Common myeloid progenitor, CD34-positive (primary cell): ENCODE results near the gene GJC1.

ENCODE experiments used
- CTCF ChIA-PET: fragments of 350-600 bp; sonication (Branson Sonifier 250); formaldehyde crosslinking; loops from one replicate; lab custom pipeline; 2021; ENCODE audit warnings: antibody characterized with exemption; lab: Charles Lee
- POLR2A ChIA-PET: fragments of 350-600 bp; sonication (Branson Sonifier 250); formaldehyde crosslinking; loops from one replicate; lab custom pipeline; 2021; ENCODE audit warnings: antibody characterized with exemption; lab: Charles Lee
- DNase-seq, 3 donors: peaks; one replicate each; pipeline versions ENCODE4 v3.0.0 to v3.0.0-alpha.2; 2013
- H3K27ac ChIP-seq, 2 experiments: 1 replicate in 1 of 2; 2 replicates in 1 of 2; pipeline ENCODE4 v1.7.0; 2013; ENCODE audit warnings: inconsistent platforms in 2 of 2, low read length in 2 of 2, mild to moderate bottlenecking in 2 of 2, low read depth in 1 of 2, moderate library complexity in 1 of 2; ENCODE audit not compliant: severe bottlenecking in 2 of 2, insufficient read depth in 1 of 2, poor library complexity in 1 of 2
- H3K27me3 ChIP-seq, 5 experiments: replicated peaks in 2 of 5; 1 replicate in 3 of 5; 2 replicates in 2 of 5; pipeline versions ENCODE4 v1.6.1 to v1.7.0; 2013; ENCODE audit warnings: low read length in 4 of 5, mild to moderate bottlenecking in 2 of 5, moderate library complexity in 2 of 5, inconsistent platforms in 1 of 5; ENCODE audit not compliant: insufficient read depth in 5 of 5, control insufficient read depth in 4 of 5
- H3K36me3 ChIP-seq, 4 experiments: 1 replicate in 2 of 4; 2 replicates in 2 of 4; pipeline versions ENCODE4 v1.6.1 to v1.7.0; 2013; ENCODE audit warnings: low read length in 3 of 4, control low read depth in 1 of 4, mild to moderate bottlenecking in 1 of 4; ENCODE audit not compliant: control insufficient read depth in 4 of 4, insufficient read depth in 4 of 4
- H3K4me1 ChIP-seq, 4 experiments: 1 replicate in 3 of 4; 2 replicates in 1 of 4; pipeline versions ENCODE4 v1.6.1 to v1.7.1; 2013; ENCODE audit warnings: low read length in 3 of 4, mild to moderate bottlenecking in 3 of 4, control low read depth in 1 of 4, inconsistent platforms in 1 of 4, moderate library complexity in 1 of 4; ENCODE audit not compliant: control insufficient read depth in 4 of 4, insufficient read depth in 4 of 4; ENCODE audit errors: control extremely low read depth in 1 of 4
- H3K4me3 ChIP-seq, 7 experiments: 1 replicate in 4 of 7; 2 replicates in 3 of 7; pipeline versions ENCODE4 v1.5.1 to v1.7.0; 2013; ENCODE audit warnings: mild to moderate bottlenecking in 7 of 7, low read length in 6 of 7, moderate library complexity in 6 of 7, inconsistent platforms in 2 of 7, low read depth in 2 of 7, control low read depth in 1 of 7; ENCODE audit not compliant: insufficient read depth in 4 of 7, control insufficient read depth in 1 of 7; ENCODE audit errors: extremely low read depth in 1 of 7
- H3K9me3 ChIP-seq, 5 experiments: 1 replicate in 4 of 5; 2 replicates in 1 of 5; pipeline versions ENCODE4 v1.6.1 to v1.7.1; 2013; ENCODE audit warnings: low read length in 4 of 5, mild to moderate bottlenecking in 2 of 5, inconsistent platforms in 1 of 5, low read depth in 1 of 5, moderate library complexity in 1 of 5; ENCODE audit not compliant: control insufficient read depth in 4 of 5, insufficient read depth in 2 of 5; ENCODE audit errors: control extremely low read depth in 1 of 5
- WGBS: methylation state at CpG from one replicate; pipeline ENCODE4 v1.1.5; 2013; ENCODE audit not compliant: insufficient coverage; 5-methylcytosine and 5-hydroxymethylcytosine counted together

Gene GJC1

GRCh38 chr17:44832805-44833204, 2.7 kb upstream of the GJC1 start:
- peaks cover 14 to 62% (median 21%) of the 10 kb centered on the region in 5 experiments for H3K27me3 ChIP-seq
- no peak overlapping the region for H3K4me3 ChIP-seq
- H3K9me3 ChIP-seq = no peaks in the 10 kb centered on the region
- DNase-seq = no peak
- H3K4me1 ChIP-seq = peaks cover 2 to 18% (median 14%) of the 10 kb centered on the region in 4 experiments
- ChIA-PET CTCF (interaction anchor here (0.7 to 1.8 kb wide), 4 partner anchors 10 to 143 kb away, joined by 3 to 5 read pairs (median 3); partner anchors contain the start of gene CCDC43), POLR2A (no interaction called here)
- H3K36me3 ChIP-seq = no peaks in the 10 kb centered on the region
- WGBS = 100% methylated on average over 1 of the region's 5 CpGs
- H3K27ac ChIP-seq = no peak overlapping the region

DNA sequence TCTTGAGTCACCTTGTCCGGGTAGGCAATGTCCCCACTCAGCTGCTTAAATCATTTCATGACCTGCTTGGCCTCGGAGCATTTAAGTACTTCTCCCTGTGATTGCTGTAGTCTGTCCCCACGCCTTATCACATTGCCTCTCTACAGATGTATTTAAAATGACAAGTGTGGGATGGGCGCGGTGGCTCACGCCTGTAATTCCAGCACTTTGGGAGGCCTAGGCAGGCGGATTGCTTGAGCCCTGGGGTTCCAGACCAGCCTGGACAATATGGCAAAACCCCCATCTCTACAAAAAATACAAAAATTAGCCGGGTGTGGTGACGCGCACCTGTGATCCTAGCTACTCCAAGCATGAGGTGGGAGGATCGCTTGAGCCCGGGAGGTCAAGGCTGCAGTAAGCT, 1.3 kb upstream of the GJC1 start:
- ChIA-PET CTCF (interaction anchor here (1.4 kb wide), 1 partner anchor 51 kb away, joined by 3 read pairs; no protein-coding TSS in a partner anchor), POLR2A (no interaction called here)
- DNase-seq = peak in 2 of 3 donors; percentile 14 to 17
- Histone ChIP-seq H3K36me3 (no peaks in the 10 kb centered on the region), H3K9me3 (no peaks in the 10 kb centered on the region), H3K27me3 (peaks cover 14 to 74% (median 25%) of the 10 kb centered on the region in 5 experiments), H3K4me3 (no peak overlapping the region), H3K27ac (no peak overlapping the region), H3K4me1 (peaks cover 2 to 18% (median 14%) of the 10 kb centered on the region in 4 experiments)
- WGBS = 89% methylated on average over 9 of the region's 12 CpGs

- ChIA-PET POLR2A (no interaction called here), CTCF (interaction anchor here (1.4 kb wide), 1 partner anchor 50 kb away, joined by 3 read pairs; no protein-coding TSS in a partner anchor)
- Histone ChIP-seq H3K4me3 (peak overlapping the region in 6 of 7 experiments; percentile 26 to 58 (median 54)), H3K36me3 (no peaks in the 10 kb centered on the region), H3K4me1 (peaks cover 2 to 18% (median 14%) of the 10 kb centered on the region in 4 experiments), H3K9me3 (no peaks in the 10 kb centered on the region), H3K27ac (no peak overlapping the region), H3K27me3 (peaks cover 14 to 80% (median 25%) of the 10 kb centered on the region in 5 experiments)
- peak in 2 of 3 donors; percentile 9 to 32 for DNase-seq
- WGBS = 2% methylated on average over 57 of the region's 58 CpGs
These were observed 537 bp upstream of the GJC1 start for GRCh38 chr17:44830359-44831288.

DNA sequence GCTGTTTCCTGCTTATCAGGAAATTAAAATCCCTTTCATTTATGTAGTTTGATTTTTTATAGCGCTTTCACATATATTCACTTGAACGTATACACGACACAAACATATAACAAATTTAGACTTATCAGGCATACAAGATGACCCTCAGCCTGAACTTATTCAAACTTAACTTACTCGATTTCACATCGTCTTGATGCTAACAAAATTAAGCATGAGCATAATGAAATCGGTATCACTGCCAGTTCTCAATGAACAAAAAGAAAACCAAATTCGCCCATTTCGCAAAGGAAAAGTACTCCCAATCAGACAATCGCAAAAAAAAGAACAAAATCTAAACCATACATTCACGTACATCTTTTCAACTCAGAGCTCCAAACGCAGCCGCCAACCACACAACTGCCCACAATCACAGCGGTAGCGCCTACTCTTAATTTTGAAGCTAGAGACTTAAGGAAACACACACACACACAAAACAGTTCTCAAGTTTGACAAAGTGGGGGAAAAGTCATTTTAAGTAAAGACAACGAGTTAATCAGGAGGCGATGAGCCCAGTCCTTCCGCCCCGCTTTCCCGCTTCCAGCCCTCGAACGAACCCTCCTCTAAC, 1.1 kb downstream of the GJC1 start:
- H3K4me3 ChIP-seq = peak overlapping the region in 5 of 7 experiments; percentile 47 to 58 (median 55)
- H3K36me3 ChIP-seq = no peaks in the 10 kb centered on the region
- peaks cover 17 to 81% (median 25%) of the 10 kb centered on the region in 5 experiments for H3K27me3 ChIP-seq
- H3K9me3 ChIP-seq = no peaks in the 10 kb centered on the region
- ChIA-PET POLR2A (interaction anchor here (0.6 to 1.1 kb wide), 2 partner anchors 8 to 1426 kb away, joined by 3 to 4 read pairs; no protein-coding TSS in a partner anchor), CTCF (interaction anchor here (1.6 to 1.8 kb wide), 2 partner anchors 9 to 50 kb away, joined by 4 read pairs; no protein-coding TSS in a partner anchor)
- H3K4me1 ChIP-seq = peaks cover 2 to 18% (median 14%) of the 10 kb centered on the region in 4 experiments
- WGBS = 6% methylated on average over 20 of the region's 21 CpGs
- no peak overlapping the region for H3K27ac ChIP-seq
- peak; percentile 31 to 63 (median 58) for DNase-seq

- POLR2A ChIA-PET = no interaction called here
- no peaks in the 10 kb centered on the region for H3K9me3 ChIP-seq
- H3K36me3 ChIP-seq = no peaks in the 10 kb centered on the region
- H3K27me3 ChIP-seq = peaks cover 17 to 74% (median 25%) of the 10 kb centered on the region in 5 experiments
- CTCF ChIA-PET = interaction anchor here (1.1 to 1.8 kb wide), 3 partner anchors 8 to 49 kb away, joined by 3 to 4 read pairs (median 4); no protein-coding TSS in a partner anchor
- no peak overlapping the region for H3K4me3 ChIP-seq
- DNase-seq = peak in 2 of 3 donors; percentile 4
- peaks cover 2 to 18% (median 14%) of the 10 kb centered on the region in 4 experiments for H3K4me1 ChIP-seq
- no CpG with 5 or more reads among the region's 1 CpG for WGBS
- no peak overlapping the region for H3K27ac ChIP-seq
These were observed 2.2 kb downstream of the GJC1 start for GRCh38 chr17:44827863-44828262.

DNA sequence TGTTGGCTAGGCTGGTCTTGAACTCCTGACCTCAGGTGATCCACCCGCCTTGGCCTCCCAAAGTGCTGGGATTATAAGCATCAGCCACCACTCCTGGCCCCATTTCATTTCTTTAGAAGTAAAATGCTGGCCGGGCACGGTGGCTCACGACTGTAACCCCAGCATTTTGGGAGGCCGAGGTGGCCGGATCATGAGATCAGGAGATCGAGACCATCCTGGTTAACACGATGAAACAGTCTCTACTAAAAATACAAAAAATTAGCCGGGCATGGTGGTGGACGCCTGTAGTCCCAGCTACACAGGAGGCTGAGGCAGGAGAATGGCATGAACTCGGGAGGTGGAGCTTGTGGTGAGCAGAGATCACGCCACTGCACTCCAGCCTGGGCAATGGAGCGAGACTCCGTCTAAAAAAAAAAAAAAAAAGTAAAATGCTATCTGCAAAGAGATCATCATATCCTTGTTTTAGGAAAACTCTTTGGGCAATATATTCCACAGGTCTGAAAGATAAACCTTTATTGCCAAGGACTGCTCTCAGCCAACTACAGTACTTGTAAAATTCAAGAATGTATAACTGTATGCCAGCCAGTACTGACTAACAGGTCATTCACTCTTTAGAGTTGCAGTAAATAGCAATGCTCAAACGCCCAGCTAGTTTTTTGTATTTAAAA, 3.8 kb downstream of the GJC1 start:
- ChIA-PET POLR2A (no interaction called here), CTCF (interaction anchor here (0.6 to 0.7 kb wide), 2 partner anchors 50 to 1308 kb away, joined by 3 read pairs; no protein-coding TSS in a partner anchor)
- no peak for DNase-seq
- H3K4me1 ChIP-seq = peaks cover 2 to 18% (median 14%) of the 10 kb centered on the region in 4 experiments
- H3K36me3 ChIP-seq = no peaks in the 10 kb centered on the region
- peaks cover 15 to 58% (median 23%) of the 10 kb centered on the region in 5 experiments for H3K27me3 ChIP-seq
- H3K27ac ChIP-seq = no peak overlapping the region
- no peak overlapping the region for H3K4me3 ChIP-seq
- WGBS = 97% methylated on average over 11 of the region's 15 CpGs
- H3K9me3 ChIP-seq = no peaks in the 10 kb centered on the region
